SH-SY5Y (cell line): ENCODE results near the gene PIGP.

Source experiments
- GATA2 ChIP-seq: IDR thresholded peaks from 2 replicates; pipeline ENCODE4 v1.6.1; 2011; ENCODE audit warnings: mild to moderate bottlenecking, low read depth, low read length
- GATA3 ChIP-seq: IDR thresholded peaks from 2 replicates; pipeline ENCODE4 v1.6.1; 2011; ENCODE audit warnings: low read depth, mild to moderate bottlenecking, low read length, moderate library complexity

The PIGP gene

DNA sequence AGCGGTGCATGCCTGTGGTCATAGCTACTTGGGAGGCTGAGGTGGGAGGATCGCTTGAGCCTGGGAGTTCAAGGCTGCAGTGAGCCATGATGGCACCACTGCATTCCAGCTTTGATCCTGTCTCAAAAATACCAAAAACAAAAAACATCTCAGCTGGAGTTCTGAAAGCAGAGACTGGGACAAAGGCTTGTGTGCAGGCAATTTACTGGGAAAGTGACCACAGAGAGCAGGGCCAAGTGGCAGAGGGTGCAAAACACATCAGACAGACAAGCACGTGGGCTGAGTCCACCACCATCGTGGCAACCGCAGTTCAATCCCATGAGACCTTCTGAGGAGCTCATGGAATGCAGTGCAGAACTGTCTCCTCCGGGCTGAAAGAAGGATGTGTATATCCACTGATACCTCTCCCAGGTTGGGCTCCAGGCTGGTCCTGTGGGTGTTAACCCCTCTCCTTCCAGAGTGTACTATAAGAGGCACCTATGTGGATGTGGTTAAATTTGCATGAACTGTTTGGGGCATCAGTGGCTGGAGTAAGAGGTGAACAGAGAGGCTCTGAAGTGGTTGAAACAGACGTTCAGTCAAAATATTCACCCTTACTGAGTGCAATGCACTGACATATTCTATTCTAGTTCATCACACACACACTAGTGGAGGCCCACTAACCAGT, 10.8 kb downstream of the PIGP start:
- no peak for TF ChIP-seq GATA3

DNA sequence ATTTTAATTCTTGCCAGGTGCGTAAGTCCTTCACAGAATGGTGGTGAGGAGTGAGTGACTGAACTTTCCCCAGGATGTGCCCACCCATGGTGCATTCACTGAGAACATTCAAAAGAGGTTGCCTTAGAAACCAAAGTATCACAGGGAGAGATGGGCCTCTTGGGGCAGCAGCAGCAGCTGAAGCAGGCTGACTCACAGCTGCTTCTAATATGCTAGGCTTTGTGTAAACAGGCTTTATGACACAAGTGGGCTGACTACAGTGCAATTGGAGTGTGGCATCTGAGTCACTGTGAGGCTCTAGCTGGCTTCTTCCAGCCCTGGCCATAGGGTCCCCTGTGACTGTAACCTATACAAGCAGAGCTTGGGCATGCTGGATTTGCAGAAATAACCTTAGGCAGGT, 12.6 kb downstream of the PIGP start:
- TF ChIP-seq GATA3, result no peak

DNA sequence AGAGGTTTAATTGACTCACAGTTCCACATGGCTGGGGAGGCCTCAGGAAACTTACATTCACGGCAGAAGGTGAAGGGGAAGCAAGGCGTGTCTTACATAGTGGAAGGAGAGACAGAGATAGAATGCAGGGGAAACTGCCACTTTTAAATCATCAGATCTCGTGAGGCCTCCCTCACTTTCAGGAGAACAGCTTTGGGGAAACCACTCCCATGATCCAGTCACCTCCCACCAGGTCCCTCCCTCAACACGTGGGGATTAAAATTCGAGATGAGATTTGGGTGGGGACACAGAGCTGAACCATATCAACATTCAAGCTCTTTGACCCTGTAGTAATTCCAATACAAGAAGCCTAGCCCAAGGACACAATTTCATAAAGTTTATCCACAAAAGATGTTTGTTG, 13.7 kb downstream of the PIGP start:
- no peak for TF ChIP-seq GATA3
- no peak for TF ChIP-seq GATA2

DNA sequence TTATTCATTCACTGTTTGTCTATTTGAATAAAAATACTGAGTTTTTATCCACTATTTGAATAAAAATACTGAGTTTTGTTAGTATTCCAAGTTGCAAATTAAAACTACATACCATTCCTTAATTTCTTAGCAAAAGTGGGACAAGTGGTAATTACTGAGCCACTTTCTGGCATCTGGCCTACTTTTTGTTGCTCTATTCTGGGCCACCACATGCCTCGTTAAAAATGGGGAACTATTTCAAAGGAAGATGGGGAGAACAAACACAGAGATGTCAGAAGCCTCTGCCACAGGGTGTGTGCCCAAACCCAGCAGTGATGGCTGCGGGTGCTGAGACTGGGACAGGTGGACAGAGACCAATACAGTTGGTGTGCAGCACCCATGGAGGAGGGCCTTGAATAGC, 14.6 kb downstream of the PIGP start:
- TF ChIP-seq GATA2 (no peak), GATA3 (no peak)

DNA sequence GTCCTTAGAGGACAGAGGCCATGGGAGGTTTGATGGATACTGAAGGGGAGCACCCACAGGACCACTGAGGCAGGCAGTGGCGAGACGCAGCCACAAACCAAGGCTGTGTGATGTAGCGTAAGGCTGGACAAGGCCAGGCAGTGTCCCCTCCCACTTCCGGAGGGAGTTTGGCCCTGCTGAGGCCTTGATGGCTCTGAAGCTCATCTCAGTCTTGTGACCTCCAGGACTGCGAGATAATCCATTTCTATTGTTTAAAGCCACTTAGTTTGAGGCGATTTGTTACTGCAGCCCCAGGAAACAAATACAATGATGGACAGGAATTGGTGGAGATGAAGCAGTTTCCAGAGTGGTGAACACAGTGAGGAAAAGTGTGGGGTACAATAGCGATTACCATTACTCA, 15.3 kb downstream of the PIGP start:
- no peak for TF ChIP-seq GATA3

DNA sequence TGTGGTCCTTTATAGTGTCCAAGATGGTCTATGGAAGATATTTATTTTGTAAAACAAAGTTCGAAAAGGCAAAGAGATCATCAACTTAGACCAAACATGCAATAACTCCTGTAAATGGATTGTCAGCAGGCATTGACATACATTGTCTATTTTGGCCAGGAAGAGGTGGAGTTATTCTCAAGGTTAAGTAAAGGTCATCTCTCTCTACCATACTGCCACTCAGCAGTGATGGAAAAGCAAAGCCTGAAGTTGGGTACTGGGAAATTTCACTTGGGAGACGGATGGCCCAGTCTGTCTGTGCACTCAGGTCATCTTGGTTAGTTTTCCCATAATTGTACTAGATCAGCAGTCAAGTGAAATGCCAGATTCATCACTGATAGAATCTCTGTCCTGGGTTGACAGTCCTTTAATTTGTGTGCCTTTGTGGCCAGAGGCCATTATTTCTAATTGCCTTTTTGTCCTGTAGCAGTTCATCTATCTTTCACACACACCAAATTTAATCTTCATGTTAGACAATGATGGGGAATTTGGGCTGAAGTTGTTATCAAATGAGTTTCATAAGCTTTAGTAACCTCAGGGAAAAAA, 17.5 kb downstream of the PIGP start:
- peak; percentile 67 for TF ChIP-seq GATA2
- peak; percentile 74 for TF ChIP-seq GATA3

DNA sequence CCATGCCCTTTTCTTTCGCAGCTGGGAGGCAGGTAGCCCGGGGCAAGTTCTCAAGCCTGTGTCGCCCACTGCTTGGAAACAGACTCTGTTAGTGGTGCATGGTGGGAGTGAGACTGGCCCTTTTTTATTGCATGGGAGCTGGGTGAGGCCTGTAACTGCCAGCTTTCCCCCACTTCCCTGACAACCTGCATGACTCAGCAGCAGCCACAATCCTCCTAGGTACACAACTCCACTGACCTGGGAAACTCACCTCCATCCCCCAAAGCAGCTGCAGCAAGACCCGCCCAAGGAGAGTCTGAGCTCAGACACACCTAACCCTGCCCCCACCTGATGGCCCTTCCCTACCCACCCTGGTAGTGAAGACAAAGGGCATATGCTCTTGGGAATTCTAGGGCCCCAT, 25.8 kb downstream of the PIGP start:
- TF ChIP-seq GATA2 (no peak), GATA3 (no peak)

DNA sequence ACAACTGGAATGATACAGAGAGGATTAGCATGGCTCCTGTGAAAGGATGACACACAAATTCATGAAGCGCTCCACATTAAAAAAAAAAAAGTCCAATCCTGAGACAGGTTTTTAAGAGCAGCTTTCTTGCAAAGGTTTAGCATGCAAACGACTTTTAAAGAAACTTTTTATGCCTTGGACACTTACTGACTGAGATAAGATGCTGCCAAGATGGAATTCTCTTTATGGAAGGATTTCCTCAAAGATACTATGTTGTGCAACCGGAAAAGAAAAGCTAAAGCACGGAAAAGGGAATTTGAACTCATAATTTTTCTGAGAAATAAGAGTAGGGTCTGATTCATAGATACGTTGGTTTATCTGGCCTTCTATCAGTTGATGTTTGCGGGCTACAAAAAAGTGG, 27.3 kb downstream of the PIGP start:
- TF ChIP-seq GATA3 (no peak), GATA2 (no peak)

DNA sequence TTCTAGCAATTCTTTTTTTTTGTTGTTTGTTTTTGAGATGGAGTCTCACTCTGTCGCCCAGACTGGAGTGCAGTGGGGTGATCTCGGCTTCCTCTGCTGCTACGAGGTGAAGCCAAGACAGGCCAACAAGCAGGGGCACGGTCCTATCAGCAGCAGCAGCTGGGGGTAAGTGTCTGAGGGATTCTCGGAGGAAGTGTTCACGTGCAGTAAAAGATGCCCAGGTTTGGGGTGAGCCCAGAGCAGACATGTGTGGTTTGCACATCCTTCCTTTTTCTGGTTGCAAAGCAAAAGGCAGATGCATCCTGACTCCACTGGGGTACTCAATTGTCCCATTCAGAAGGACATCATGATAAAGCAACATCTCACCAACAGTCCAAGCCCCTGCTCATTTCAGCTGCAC, 27.7 kb downstream of the PIGP start:
- TF ChIP-seq GATA3 (no peak), GATA2 (no peak)

DNA sequence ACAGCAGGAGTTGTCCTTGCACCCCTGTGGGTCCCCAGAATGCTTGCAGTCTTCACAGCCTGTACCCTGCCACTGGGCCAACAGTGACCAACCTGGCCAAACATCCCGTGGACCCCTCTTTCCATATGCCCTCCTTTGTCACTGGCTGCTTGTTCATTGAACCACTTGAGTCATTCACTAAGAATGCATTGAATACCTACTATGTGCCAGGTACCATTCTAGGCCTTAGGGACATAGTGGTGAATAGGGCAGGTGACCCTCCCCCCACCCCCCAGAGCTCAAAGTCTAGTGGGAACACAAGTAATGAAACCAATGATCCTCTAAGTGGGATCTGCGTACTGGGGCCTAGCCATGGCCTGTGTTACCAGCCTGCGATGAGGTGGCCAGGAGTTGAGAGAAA, 28.2 kb downstream of the PIGP start:
- TF ChIP-seq GATA2, result no peak
- no peak for TF ChIP-seq GATA3

DNA sequence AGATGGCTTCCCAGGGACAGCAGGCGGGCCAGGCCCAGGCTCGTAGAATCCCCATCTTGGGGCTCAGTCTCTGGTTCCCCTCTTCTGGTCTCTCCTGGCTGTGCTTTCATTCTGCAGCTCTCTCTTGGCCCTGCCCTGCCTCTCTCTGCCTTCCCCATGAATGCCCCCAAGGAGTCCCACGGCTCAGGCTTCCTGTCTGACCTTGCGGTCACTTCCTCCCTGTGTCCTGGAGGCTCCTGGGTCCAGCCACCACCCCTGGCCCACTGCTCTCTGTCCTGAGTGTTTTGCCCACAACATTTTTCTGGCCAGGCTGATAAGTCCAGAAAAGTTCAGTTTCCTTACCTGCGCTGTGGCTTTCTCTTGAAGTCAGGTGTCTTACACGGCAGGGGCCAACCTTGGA, 29.1 kb downstream of the PIGP start:
- TF ChIP-seq GATA2 (no peak), GATA3 (no peak)

DNA sequence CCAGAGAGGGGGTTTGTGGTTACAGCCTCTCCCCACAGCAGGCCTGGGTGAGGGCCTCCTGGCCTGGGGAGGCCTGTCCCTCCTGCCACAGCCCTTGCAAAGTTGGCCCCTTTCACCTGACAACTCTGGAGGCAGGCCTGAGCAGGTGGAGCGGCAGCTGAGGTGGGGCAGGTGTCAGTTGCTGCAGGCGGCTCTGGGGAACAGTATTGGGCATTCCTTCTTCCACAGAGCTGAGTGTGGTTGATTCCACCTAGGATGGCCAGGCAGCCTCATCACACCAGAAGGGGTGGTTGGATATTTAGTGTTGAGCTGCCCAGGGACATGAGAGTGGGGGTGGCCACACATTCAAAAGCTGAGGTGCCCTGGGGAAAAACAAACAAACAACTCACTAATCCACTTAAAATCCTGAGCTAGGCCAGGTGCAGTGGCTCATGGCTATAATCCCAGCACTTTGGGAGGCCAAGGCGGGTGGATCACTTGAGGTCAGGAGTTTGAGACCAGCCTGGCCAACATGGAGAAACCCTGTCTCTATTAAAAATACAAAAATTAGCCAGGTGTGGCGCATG, 31.1 kb downstream of the PIGP start:
- TF ChIP-seq GATA2 (no peak), GATA3 (no peak)

DNA sequence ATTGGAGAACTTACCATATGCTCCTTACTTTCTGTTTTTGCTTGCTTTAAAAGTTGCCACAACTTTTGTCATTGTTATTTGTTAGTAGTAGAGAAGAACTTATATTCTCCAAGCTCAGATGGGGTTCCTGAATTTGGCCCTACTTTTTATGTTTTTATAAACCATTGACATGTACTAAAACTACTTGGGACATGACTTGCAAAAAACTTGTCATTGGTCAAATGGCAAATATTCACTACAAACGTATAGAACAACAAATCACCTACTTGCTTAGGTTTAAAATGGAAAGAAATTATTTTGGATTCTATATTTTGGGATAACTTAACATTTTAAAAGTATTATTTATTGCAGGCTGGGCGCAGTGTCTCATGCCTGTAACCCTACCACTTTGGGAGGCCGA, 32.7 kb downstream of the PIGP start:
- no peak for TF ChIP-seq GATA3
- no peak for TF ChIP-seq GATA2

DNA sequence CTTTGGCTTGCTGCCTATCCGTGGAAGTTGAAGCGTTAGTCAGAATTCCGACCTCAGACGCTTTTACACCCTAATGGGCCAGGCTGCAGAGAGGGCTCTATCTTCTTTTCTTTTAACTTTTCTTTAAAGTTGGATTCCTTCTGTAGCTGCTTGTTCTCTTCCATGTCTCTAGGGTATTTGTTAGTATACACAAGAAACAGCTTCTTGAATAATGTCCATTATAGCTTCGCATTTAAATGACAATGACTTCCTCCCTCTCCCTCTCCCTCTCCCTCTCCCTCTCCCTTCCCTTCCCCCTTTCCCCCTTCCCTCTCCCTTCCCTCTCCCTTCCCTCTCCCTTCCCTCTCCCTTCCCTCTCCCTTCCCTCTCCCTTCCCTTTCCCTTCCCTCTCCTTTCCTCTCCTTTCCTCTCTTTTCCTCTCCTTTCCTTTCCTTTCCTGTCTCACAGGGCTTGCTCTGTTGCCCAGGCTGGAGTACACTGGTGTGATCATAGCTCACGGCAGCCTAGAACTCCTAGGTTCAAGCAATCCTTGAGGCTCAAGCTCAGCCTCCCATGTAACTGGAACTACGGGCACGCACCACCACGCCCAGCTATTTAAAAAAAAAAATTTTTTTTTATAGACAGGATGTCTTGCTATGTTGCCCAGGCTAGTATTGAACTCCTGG, 33.3 kb downstream of the PIGP start:
- TF ChIP-seq GATA2 (no peak), GATA3 (no peak)

DNA sequence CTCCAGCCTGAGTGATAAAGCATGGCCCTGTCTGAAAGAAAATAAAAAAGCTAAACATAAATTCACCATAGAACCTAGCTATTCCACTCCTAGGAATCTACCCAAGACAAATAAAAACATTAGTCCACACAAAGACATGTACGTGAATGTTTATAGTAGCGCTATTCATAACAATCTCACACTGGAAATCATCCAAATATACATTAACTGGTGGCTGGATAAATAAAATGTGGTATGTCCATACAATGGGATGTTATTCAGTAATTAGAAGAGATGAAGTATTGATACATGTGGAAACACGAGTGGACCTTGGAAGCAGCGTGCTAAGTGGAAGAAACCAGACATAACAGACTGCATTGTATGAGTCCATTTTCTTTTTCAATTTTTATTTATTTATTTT, 36.7 kb downstream of the PIGP start:
- TF ChIP-seq GATA2, result no peak
- no peak for TF ChIP-seq GATA3

DNA sequence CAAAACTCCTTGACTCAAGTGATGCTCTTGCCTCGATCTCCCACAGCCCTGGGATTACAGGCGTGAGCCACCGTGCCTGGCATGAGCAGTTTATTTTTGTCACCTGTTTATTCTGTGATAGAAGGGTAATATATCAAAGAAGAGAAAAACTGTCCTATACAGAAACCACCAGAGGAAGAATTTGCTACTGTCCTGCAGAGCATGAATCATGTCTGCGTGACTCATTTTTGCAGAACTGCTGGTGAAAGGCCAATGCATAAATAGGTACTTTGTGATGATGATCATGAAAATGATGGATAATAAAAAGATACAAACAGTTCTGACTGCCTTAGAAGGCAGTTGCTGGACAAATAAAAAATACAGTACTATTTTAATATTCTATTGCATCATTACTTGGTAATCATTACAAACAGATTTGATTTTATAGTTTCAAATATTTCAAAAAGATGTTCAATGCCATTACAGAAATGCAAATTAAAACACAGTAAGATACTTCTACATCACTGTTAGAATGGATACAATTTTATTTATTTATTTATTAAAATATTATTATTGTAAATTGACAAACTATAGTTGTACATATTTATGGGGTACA, 39.9 kb downstream of the PIGP start:
- no peak for TF ChIP-seq GATA2
- TF ChIP-seq GATA3, result no peak
